ENCODE data around the gene BRF1.

Gene BRF1

DNA sequence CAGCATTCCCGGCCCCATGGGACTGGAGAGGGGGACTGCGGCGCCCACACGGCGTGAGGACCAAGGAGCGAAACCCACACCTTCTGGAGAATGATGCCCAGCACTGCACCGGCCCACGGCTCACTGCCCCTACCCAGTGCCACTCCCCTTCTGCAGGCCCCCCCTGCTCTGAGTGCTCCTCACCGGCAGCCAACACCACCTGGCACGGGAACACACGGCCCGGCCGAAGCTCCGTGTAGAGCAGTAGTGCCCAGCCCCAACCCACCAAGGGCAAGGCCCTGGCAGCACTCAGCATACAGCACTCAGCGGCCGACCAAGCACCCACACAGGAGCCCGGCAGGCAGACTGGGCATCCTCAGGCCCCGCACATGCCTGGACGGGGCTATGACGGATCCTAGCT, 39.0 kb downstream of the BRF1 start:
- no peak for DNase-seq

DNA sequence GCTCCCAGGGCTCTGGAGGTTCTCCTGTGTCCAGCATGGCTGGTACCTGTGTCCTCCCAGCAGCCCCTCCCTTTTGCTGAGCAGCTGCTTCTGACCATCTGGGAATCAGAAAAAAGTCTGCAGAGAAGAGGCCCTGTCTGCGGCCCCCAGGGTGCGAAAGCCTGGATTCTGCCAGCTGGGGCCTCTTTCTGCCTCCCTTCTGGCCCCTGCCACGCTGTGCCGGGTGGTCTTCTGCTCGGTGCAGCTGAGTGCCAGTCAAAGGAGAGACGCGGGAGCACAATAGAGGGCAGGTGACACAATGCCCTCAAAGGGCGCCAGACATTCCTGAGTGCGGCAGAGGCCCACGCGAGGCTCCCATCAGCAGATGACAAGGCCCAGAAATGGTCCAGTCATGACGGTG, 39.8 kb downstream of the BRF1 start:
- no peak for DNase-seq

DNA sequence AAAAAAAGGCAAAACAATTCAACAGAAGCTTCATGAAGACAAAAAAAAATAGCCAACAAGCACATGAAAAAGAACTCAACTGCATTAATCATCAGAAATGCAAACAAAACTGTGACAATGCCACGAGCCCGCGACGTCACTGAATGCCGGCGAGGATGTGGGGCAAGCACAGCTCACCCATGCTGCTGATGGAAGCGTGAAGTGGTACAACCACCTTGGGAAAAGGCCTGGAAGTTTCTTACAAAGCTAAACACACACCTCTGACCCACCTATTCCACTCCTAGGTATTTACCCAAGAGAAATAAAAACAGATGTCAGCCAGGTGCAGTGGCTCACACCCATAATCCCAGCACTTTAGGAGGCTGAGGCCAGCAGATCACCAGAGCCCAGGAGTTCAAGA, 42.0 kb downstream of the BRF1 start:
- no peak for DNase-seq

DNA sequence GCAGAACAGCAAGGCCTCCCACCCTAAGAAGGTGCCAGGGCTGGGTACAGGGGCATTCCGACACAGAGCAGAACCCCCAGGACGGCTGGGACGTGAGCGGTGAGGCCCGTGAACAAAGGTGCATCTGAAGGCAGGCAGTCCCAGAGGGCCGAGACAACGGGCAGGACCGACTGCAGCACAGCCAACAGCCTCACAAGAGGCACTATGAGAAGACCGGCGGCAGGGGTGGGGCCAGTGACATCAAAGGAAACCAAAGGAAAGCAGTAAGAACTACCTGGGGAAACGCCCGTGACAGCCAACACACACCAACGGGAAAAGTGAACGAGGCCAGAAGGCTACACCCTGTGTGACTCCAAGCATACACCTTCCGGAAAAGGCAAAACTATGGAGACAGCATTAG, 43.3 kb downstream of the BRF1 start:
- no peak for DNase-seq

DNA sequence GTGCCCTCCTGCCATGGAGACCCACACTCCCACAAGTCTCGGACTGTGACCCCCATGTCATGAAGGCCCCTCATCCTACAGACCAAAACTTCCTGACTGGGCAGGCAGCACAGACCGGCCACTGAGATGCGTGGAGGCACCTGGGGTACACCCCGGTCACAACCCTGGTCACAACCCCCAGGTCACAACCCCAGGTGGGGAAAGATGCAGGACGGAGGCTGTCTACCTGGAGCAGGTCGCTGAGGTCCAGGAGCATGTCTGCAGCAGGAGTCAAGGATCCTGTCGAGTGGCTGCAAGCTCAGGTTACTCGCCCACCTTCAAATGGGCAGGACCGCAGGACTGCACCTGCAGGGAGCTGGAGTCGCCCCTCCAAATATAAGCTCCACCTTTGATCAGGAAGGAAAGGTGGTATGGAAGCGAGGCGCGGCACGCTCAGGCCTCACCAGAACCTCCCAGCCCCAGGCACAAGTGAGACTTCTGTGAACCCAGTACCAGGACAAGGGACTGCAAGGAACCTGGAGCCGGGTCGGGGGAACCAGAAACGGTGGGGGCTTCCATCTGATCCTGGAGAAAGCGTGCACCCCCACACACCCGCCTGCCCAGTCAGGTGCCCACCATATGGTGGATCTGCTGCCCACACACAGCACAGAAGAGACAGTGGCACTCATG, 44.4 kb downstream of the BRF1 start:
- no peak for DNase-seq

DNA sequence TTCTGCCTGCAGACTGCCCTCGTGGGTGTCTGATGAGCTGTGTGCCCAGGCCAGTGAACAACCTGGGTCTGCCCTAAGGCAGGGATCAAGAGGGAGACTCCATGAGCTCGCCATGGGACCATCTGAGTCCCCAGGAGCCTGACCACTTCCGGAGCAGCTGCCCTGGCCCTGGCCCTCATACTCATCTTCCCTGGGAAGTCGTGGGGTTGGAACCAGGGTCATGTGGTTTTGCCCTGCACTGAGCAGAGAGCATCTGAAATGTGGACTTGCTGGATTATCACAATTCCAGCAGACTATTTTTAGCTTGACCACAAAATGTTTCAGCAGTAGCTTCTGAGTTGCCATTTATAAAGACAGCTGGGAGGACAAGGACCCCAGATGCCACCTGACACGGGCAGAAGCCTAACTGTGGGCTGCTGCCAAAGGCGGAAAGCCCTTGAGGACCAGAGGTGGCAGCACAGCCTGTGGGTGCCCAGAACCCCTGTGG, 45.7 kb downstream of the BRF1 start:
- DNase-seq: peak; percentile 11 to 21

DNA sequence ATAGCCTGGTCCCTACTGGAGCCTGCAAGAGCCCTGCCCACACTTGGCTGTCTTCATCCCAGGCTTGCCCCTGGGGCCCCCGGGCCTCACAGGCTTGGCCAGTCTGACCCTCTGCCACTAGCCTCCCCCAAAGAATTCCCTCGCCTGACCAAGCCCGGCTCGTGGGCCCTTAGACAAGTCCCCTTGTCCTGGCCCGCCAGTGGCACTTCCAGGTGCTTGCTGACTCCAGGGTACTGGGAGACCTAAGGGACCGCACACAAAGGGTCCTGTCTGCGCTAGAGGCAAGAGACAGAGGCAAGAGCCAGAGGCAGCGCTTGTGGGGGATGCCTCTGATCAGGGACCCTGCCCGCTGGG, 47.5 kb downstream of the BRF1 start:
- no peak for DNase-seq

DNA sequence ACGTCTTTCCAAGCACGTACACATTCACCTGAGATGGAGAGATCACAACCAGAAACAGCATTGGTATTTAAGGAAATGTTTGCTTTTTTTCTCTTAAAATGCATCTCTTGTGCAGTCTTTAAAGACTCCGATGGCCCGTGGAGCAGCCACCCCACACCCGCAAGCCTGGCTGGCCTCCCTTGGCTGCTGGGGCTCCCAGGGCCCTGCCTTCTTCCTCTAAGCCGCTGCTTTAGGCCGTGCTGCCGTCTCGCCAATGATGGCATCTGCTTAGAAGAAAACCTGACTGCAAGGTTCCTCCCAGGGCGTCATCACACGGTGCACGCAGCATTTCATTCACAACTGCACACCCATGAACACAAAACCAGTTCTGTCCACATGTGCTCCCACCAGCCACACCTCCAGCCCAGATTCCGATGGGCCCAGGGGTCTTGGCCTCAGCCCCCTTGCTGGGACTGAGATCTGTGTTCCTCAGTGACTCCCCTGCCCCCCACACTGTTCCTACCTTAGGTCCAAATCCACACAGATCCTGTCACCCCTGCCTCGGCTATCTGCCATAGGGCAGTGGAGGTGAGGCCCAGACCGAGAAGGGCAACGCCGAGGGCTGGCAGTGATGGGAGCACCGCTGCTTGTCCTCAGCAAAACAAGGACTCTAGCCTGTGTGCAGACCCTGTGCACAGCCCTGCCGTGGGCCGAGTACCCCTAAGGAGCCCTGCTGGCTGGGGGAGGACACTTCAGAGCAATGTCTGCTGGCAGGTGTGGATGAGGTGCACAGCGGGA, 48.1 kb downstream of the BRF1 start:
- no peak for DNase-seq

DNA sequence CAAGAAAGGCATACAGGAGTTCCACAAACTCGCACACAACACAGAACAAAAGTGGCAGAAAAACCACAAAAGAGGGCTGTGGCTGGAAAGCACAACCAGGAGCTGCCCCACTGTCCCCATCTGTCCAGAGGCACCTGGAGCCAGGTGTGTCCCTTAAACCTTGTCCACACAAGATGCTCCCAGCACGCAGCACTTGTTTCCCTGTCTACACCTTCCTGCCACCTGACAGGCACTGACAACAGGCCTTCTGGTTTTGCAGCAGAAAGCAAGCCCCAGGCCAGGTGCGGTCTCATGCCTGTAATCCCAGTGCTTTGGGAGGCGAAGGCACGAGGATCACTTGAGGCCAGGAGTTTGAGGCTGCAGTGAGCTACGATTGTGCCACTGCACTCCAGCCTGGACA, 48.9 kb downstream of the BRF1 start:
- DNase-seq: no peak

DNA sequence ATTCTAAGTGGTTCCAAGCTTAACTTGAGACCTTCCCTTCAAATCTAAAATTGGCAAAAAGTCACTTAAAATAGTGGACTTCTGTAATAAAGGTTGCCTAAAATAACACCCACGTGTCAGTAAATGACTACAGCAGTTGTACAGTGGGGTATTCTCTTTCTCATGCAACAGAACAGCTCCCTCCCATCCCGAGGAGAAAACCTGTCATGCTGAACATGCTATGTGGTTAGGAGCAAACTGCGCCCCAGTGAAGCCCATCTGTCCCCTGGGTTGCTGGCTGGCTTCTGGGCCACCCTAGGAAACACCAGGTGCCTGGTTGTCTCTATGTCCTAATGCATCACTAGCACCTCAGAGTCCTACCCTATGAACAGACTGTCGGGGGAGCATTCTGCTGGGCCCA, 49.8 kb downstream of the BRF1 start:
- no peak for DNase-seq

DNA sequence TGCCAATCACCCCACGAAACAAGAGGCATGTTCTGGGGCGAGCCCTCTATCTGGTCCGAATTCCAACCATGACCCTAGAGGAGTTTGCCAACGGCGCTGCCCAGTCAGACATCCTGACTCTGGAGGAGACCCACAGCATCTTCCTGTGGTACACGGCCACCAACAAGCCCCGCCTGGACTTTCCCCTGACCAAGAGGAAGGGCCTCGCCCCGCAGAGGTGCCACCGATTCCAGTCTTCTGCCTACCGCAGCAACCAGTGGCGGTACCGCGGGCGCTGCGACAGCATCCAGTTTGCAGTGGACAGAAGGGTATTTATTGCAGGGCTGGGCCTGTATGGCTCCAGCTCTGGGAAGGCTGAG, 50.8 kb downstream of the BRF1 start:
- DNase-seq: no peak

DNA sequence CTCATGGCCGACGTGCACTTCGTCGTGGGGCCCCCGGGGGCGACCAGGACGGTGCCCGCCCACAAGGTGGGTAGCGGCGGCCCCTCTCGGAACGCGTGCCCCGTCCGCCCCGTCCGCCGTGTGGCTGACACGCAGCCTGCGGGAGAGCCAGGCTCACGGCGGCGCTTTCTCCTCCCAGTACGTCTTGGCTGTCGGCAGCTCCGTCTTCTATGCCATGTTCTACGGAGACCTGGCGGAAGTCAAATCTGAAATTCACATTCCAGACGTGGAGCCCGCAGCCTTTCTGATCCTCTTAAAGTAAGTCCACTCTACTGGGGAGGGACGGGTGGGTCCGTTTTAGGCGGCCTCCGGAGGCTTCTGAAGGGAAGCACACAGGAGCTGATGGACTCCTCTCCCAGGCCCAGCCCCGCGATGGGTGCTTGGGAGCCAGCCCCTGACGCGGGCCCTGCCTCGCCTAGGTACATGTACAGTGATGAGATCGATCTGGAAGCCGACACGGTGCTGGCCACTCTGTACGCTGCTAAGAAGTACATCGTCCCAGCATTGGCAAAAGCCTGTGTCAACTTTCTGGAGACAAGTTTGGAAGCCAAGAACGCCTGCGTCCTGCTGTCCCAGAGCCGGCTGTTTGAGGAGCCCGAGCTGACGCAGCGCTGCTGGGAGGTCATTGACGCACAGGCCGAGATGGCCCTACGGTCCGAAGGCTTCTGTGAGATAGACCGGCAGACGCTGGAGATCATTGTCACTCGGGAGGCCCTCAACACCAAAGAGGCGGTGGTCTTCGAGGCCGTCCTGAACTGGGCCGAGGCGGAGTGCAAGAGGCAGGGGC, 51.4 kb downstream of the BRF1 start:
- no peak for DNase-seq

DNA sequence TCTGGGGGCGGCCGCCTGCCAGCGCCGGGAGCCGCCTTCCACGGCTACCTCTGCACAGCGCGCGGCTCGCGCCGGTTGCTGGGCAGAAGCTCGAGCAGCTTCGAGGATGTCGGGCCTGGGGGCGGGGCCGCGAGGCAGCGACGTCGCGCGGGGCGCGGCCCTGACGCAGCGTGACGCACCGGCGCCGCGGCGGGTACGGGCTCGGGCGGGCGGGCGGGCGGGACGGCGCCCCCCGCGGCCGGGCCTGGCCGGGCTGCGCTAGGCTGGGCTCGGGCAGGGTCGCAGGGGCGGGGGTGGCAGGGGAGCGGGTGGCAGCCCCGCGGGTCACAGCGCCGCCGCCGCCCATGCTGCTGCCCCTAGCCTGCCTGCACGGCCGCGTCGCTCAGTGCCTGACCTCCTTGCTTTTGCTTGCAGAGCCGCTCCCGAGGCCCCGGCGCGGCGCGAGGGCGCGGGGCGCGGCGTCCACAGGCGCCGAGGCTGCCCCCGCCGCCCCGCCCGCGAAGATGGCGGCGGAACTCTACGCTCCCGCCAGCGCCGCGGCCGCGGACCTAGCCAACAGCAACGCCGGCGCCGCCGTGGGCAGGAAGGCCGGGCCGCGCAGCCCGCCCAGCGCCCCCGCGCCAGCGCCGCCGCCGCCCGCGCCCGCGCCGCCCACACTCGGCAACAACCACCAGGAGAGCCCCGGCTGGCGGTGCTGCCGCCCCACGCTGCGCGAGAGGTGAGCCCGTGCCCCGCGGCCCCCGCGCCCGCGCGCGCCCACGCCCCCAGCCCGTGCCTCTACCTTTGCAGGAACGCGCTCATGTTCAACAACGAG, 52.2 kb downstream of the BRF1 start, which contains the start of gene BTBD6:
TSS of gene BTBD6 (plus strand) at position 166 of the 814 bp plus-strand sequence. CDS start at position 345, 179 bp downstream.
- DNase-seq: peak; percentile 81 to 92

DNA sequence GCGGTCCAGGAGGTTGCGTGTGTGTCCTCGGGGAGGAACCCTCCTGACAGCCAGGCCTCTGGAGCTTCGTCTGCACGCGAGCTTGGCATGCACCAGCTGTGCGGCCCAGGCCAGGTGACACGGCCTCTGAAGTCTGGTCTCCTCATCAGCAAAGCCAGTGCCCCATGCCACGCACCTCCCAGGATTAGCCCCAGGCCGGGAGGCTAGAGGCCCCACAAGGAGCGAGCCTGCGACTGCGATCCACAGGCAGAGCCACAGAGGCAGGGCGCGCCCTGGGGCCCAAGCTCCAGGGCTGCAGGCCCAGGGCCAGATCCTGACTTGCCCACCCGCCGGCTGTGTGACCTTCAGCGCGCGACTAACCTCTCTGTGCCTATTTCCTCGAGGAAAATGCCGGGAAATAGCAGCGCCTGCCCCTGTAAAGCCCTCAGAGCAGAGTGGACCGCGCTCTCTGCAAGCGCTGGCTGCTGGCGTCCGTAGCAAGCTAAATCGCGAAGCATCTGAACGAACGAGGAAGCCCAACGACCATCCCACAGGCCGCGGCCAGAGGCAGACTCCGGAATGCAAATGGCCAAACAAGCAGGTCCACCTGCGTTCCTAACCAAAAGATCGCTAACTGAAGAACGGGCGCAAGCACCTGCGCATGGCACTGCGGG, 53.0 kb downstream of the BRF1 start:
- no peak for DNase-seq

DNA sequence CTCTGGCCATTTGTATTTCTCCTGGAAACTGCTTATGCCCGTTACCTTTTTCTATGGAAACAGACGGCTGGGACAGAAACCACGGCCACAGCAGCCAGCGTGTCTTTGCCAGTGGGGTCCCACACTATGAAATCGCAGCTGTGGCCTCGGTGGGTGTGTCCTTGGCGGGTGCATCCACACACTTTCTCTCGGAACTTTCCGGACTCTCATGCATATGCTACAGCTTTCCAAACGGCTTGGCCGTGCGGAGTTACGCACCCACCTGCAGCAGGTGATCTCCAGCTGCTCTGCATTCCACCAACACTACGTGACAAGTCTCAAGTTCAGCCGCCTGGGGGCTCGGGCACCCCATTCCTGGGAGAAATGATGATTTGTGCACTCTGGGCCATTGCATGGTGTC, 53.8 kb downstream of the BRF1 start:
- DNase-seq: no peak

DNA sequence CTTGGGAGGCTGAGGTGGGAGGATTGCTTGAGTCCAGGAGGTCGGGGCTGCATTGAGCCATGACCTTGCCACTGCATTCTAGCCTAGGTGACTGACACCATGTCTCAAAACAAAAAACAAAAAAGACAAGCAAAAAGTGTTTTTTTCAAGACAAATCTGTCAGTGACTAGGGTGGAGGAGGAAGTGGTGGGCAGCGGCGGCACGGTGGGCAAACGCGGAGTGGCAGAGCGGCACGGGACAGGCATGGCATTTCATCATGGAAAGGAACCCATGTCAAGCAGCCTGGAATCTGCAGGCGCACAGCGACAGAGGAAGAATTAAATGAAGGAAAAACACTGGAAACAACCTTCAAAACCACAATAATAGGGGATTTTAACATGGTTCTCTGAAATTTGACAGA, 56.5 kb downstream of the BRF1 start:
- no peak for DNase-seq

DNA sequence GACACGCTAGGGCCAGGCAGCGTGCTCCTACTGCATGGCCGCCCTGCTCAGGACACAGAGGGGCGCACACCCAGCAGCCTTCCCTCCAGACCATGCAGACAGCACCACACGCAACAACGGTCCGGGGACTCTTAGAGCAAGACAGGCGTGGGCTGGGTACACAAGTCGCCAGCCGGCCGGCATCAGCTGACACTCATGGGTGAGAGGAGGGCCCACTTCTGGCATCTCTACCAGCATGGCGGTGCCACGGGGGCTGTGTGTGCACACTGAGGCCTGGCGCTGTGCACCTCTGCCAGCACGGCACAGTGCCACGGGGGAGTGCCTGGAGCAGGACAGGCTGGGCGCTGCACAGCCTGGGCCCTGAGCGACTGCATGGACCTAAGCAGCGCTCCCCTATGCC, 59.2 kb downstream of the BRF1 start:
- DNase-seq: no peak

DNA sequence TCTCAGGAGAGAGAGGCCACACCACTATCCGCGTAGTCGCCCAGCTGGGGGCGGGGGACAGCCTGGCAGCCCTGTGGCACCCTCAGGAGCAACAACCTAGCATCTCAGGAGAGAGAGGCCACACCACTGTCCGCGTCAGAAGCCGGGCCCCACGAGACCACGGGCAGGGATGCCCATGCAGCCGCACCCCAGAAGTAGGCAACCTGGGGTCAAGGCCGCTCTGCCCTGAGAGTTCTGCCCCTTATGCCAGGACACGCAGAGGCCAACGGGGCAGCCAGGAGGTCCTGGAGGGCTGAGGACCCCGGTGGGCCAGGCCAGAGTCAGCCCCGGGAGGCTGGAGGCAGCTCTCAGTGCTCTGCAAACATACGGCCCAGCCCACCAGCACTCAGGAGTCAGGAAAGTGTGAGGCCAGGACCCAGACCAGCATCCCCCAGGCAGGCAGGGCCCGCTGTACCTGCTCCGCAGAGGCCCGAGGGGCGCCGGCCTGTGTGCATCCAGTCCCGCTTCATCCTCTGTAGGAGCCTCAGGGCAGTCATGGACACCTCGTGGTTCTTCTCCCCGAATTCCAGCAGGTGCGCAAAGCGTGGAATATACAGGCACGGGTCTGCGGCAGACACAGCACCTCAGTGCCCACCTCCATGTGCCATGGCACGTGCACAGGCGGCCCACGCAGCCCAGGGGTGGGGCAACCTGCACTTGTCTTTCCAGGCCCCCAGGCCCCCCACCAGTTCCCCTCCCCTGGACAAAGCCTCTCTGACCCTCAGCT, 59.8 kb downstream of the BRF1 start:
- no peak for DNase-seq

DNA sequence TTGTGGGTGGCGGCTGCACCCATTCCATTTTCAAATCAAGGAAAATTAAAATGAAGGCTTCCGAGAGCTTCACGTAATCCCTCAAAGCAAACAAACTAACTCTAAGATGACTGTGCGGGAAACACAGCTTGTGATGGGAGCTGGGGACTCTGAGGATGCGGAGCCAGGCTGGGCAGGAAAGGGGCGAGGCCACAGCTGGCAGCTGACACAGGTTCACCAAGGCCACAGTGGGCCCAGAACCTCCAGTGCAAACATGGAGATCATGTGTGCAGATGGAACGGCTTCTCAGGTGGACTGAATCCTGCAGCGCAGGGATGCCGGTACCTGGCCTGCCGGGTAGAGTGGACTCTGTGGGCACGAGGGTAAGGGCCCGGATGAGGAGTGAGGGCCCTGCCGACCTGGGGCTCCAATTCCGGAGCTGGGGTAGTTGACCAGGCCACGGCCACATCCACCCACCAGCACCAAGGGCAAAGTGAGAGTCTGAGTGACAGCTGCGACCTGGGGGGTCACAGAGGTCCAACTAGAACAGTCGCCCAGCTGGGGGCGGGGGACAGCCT, 71.6 kb downstream of the BRF1 start:
- DNase-seq: no peak

DNA sequence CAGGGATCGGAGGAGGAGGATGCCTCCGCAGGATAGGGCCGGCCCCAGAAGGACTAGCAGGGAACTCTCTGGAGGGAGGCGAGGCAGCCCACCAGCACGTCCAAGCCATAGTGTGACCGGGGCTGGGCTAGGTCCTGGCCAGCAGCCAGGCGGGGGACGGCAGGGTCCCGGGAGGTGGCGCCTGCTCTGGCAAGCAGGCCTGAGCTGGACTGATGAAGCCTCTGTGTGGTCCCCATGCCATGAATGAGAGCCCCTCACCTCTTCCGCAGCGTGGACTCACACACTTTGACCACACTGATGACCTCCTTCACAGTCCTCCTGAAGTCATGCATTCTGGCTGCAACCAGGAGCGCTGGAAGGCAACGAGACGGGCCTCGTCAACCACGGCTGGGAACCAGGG, 72.2 kb downstream of the BRF1 start:
- no peak for DNase-seq

DNA sequence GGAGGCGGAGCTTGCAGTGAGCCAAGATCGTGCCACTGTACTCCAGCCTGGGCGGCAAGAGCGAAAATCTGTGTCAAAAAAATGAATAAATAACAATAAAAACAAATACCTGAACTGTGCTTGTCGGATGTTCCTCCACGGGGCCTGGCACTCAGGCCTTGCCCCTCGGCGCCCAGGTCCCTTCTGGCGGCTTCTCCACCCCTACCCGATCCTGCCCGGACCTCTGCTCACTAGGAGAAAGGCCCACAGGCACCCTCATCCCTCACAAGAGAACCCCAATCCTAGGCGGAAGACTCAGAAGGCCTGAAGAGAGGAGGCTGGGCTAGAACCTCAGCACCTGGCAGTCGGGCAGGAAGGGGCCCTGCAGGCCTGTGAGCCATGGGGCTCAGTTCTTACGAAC, 73.5 kb downstream of the BRF1 start:
- no peak for DNase-seq
